HS-5 (cell line): ENCODE results near the gene FAM216B.

Experiments used
- DNase-seq: peaks from one replicate; pipeline ENCODE4 v3.0.0-alpha.2; 2012; ENCODE audit warnings: low read depth

Gene FAM216B

GRCh38 chr13:42834946-42835345 is 53.6 kb downstream of the FAM216B start:
- no peak for DNase-seq

- no peak for DNase-seq
Observed at GRCh38 chr13:42836930-42837690, 55.7 kb downstream of the FAM216B start.
